Keratinocyte (primary cell): ENCODE measurements around the gene ARHGAP28. TPM values are rescaled to one million over a fixed set of nuclear protein-coding genes. Genes with fewer than 3 reads are reported as not detected.

Source experiments
- DNase-seq: peaks from one replicate; pipeline ENCODE4 v3.0.0-alpha.2; 2011; ENCODE audit warnings: low read depth, missing footprints, low spot score
- FAIRE-seq: peaks from 2 replicates; lab custom pipeline; 2011; peaks lifted over from hg19 to GRCh38; lab: Jason Lieb, UNC
- H2AFZ ChIP-seq: 2 replicates; pipeline ENCODE4 v1.6.0; 2012; ENCODE audit warnings: low read length, control low read depth, inconsistent platforms; ENCODE audit not compliant: control insufficient read depth
- H3K27ac ChIP-seq: 2 replicates; pipeline ENCODE4 v1.5.1; 2011; ENCODE audit warnings: low read length; ENCODE audit not compliant: control insufficient read depth, insufficient read depth
- H3K27me3 ChIP-seq: 3 replicates; pipeline ENCODE4 v1.6.0; 2011; ENCODE audit warnings: low read length; ENCODE audit not compliant: control insufficient read depth, insufficient read depth; ENCODE audit errors: extremely low read depth
- H3K36me3 ChIP-seq, 2 experiments: 2 replicates in 1 of 2; 3 replicates in 1 of 2; pipeline ENCODE4 v1.5.1; 2011; ENCODE audit warnings: low read length in 2 of 2, mild to moderate bottlenecking in 1 of 2; ENCODE audit not compliant: control insufficient read depth in 2 of 2, insufficient read depth in 2 of 2; ENCODE audit errors: extremely low read depth in 1 of 2
- H3K4me1 ChIP-seq: 3 replicates; pipeline ENCODE4 v1.5.1; 2011; ENCODE audit warnings: low read length; ENCODE audit not compliant: control insufficient read depth, insufficient read depth; ENCODE audit errors: extremely low read depth
- H3K4me2 ChIP-seq: 3 replicates; pipeline ENCODE4 v1.6.0; 2011; ENCODE audit warnings: low read depth, low read length; ENCODE audit not compliant: control insufficient read depth, insufficient read depth; ENCODE audit errors: extremely low read depth
- H3K4me3 ChIP-seq, 3 experiments: fragments of 200-600 bp in 1 of 3; sonication (generic) in 1 of 3; 2 replicates in 2 of 3; 3 replicates in 1 of 3; pipeline ENCODE4 v1.5.1; 2011 to 2016; ENCODE audit warnings: low read length in 3 of 3, mild to moderate bottlenecking in 3 of 3, control low read depth in 2 of 3, inconsistent platforms in 1 of 3, low read depth in 1 of 3, mixed read lengths in 1 of 3, mixed run types in 1 of 3, moderate library complexity in 1 of 3; ENCODE audit not compliant: control insufficient read depth in 2 of 3, insufficient read depth in 2 of 3; ENCODE audit errors: extremely low read depth in 1 of 3
- H3K79me2 ChIP-seq: 2 replicates; pipeline ENCODE4 v1.6.0; 2012; ENCODE audit warnings: low read length; ENCODE audit not compliant: control insufficient read depth, insufficient read depth
- H3K9ac ChIP-seq: 3 replicates; pipeline ENCODE4 v1.6.0; 2011; ENCODE audit warnings: low read length; ENCODE audit not compliant: control insufficient read depth, insufficient read depth; ENCODE audit errors: extremely low read depth
- H3K9me1 ChIP-seq: 3 replicates; pipeline ENCODE4 v1.6.0; 2011; ENCODE audit warnings: low read length; ENCODE audit not compliant: control insufficient read depth, insufficient read depth; ENCODE audit errors: extremely low read depth
- H3K9me3 ChIP-seq: 2 replicates; pipeline ENCODE4 v1.5.1; 2012; ENCODE audit warnings: low read depth, low read length; ENCODE audit not compliant: control insufficient read depth
- H4K20me1 ChIP-seq: 3 replicates; pipeline ENCODE4 v1.6.0; 2011; ENCODE audit warnings: low read length; ENCODE audit not compliant: control insufficient read depth, insufficient read depth; ENCODE audit errors: extremely low read depth
- CTCF ChIP-seq, 3 experiments: IDR thresholded peaks in 1 of 3; conservative IDR thresholded peaks in 1 of 3; optimal IDR thresholded peaks in 1 of 3; 2 replicates in 2 of 3; 3 replicates in 1 of 3; pipeline versions ENCODE3 to v1.5.1; 2011; ENCODE audit warnings: low read length in 3 of 3, mild to moderate bottlenecking in 3 of 3, moderate library complexity in 2 of 3, control low read depth in 1 of 3, inconsistent platforms in 1 of 3; ENCODE audit not compliant: insufficient read depth in 2 of 3; ENCODE audit errors: extremely low read depth in 1 of 3
- EZH2 ChIP-seq: IDR thresholded peaks from one replicate; pipeline ENCODE4 v1.6.1; 2012; ENCODE audit warnings: inconsistent platforms, mild to moderate bottlenecking, low read length, moderate library complexity
- dilution Hi-C: fragments of 300-500 bp; cut with MboI; formaldehyde crosslinking; loops from one replicate; pipeline ENCODE4 v1.7.0; 2020; ENCODE audit warnings: low sequenced_read_pairs; ENCODE audit not compliant: extremely low pct_ligation_motif_present
- polyA plus RNA-seq, 5 experiments: library from polyadenylated mRNA; depleted of rRNA in 3 of 5; stranded (reverse) in 3 of 5; stranded (forward) in 1 of 5; unstranded in 1 of 5; fragments of >200 nt; gene quantifications; 1 replicate in 1 of 5; 2 replicates in 3 of 5; 3 replicates in 1 of 5; pipeline versions ENCODE4 v1.2.1 to v1.2.3, GENCODE V29; 2011 to 2012; ENCODE audit warnings: missing spikeins in 2 of 5, low read depth in 1 of 5, low replicate concordance in 1 of 5

ARHGAP28 gene
- polyA plus RNA-seq, 1 donor (not counting 4 experiments of a cell fraction or from before 2014, with no cell fraction given): 0.43 TPM

GRCh38 chr18:6876641-6877041 lies 147.1 kb downstream of the ARHGAP28 start:
- dilution Hi-C loops: loop anchor here (10.0 kb wide), 1 partner anchor 332 kb away; no protein-coding TSS in a partner anchor
- Histone ChIP-seq H3K9me3 (no peaks in the 10 kb centered on the region), H3K9ac (no peak overlapping the region), H3K27me3 (no peaks in the 10 kb centered on the region), H3K4me2 (no peak overlapping the region), H3K36me3 (no peaks in the 10 kb centered on the region), H3K9me1 (no peaks in the 10 kb centered on the region), H3K27ac (no peak overlapping the region), H3K4me3 (no peak overlapping the region), H3K79me2 (no peaks in the 10 kb centered on the region), H3K4me1 (no peaks in the 10 kb centered on the region), H2AFZ (no peak overlapping the region), H4K20me1 (no peaks in the 10 kb centered on the region)
- TF ChIP-seq EZH2: no peak
- TF ChIP-seq CTCF (optimal IDR thresholded peaks at IDR 0.05 in 1 of 3, IDR thresholded peaks at IDR 0.05 in 1 of 3, conservative IDR thresholded peaks at IDR 0.05 in 1 of 3; ENCODE audit: extremely low read depth in 1 of 3, insufficient read depth in 2 of 3, low read length in 3 of 3): no peak
- DNase-seq (no peak), FAIRE-seq (no peak)

DNA sequence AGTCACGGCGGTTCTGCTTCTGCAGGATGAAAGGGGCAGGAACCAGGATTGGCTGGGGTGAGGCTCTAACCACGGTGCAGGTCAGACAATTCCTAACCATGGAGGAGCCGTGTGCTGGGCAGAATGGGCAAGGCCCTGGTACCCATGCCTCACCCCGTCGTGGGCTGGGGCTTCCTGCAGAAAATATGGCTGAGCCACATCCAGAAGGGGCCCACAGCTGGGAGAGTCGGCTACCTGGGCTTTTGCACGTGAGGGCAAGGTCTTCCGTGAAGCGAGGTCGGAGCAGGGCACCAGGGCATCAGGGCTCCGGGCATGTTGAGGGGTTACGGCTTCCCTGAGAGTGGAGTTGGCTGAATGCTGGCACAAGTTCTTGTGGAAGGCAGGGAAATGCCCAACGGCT lies 147.8 kb downstream of the ARHGAP28 start:
- no peak overlapping the region for H3K27ac ChIP-seq
- no peak overlapping the region for H3K4me2 ChIP-seq
- DNase-seq (no peak), FAIRE-seq (no peak)
- dilution Hi-C loops: loop anchor here (10.0 kb wide), 1 partner anchor 332 kb away; no protein-coding TSS in a partner anchor
- H3K36me3 ChIP-seq: no peaks in the 10 kb centered on the region
- H3K27me3 ChIP-seq: no peaks in the 10 kb centered on the region
- H4K20me1 ChIP-seq: no peaks in the 10 kb centered on the region
- no peak overlapping the region for H3K4me3 ChIP-seq
- H3K9me3 ChIP-seq: no peaks in the 10 kb centered on the region
- no peak overlapping the region for H2AFZ ChIP-seq
- H3K9me1 ChIP-seq: no peaks in the 10 kb centered on the region
- no peak for TF ChIP-seq CTCF (optimal IDR thresholded peaks at IDR 0.05 in 1 of 3, IDR thresholded peaks at IDR 0.05 in 1 of 3, conservative IDR thresholded peaks at IDR 0.05 in 1 of 3; ENCODE audit: extremely low read depth in 1 of 3, insufficient read depth in 2 of 3, low read length in 3 of 3)
- no peak for TF ChIP-seq EZH2
- H3K79me2 ChIP-seq: no peaks in the 10 kb centered on the region
- no peaks in the 10 kb centered on the region for H3K4me1 ChIP-seq
- no peak overlapping the region for H3K9ac ChIP-seq
